ENCODE measurements around the gene NECTIN2. TPM values are rescaled to one million over a fixed set of nuclear protein-coding genes. Genes with fewer than 3 reads are reported as not detected.
A peak's percentile ranks its signal among the peaks of the same experiment; 100 is the strongest.
"Not testable (repeated sequence)": the region's sequence is repeated elsewhere in the genome, so short reads cannot be mapped to it uniquely, and the experiment has no call there.

Gene NECTIN2
- total and polyA plus RNA-seq, 7 experiments from 2014 or later: 0.16 to 9.2 (median 0.80) TPM; not detected in 1

DNA sequence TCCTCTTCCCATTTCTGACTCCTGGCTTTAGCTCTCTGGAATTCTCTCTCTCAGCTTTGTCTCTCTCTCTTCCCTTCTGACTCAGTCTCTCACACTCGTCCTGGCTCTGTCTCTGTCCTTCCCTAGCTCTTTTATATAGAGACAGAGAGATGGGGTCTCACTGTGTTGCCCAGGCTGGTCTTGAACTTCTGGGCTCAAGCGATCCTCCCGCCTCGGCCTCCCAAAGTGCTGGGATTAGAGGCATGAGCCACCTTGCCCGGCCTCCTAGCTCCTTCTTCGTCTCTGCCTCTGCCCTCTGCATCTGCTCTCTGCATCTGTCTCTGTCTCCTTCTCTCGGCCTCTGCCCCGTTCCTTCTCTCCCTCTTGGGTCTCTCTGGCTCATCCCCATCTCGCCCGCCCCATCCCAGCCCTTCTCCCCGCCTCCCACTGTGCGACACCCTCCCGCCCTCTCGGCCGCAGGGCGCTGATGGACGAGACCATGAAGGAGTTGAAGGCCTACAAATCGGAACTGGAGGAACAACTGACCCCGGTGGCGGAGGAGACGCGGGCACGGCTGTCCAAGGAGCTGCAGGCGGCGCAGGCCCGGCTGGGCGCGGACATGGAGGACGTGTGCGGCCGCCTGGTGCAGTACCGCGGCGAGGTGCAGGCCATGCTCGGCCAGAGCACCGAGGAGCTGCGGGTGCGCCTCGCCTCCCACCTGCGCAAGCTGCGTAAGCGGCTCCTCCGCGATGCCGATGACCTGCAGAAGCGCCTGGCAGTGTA, 62.2 kb downstream of the NECTIN2 start:
- H3K36me3 Mint-ChIP-seq: peaks cover 0 to 4% (median 0%) of the 10 kb centered on the region in 5 donors
- CTCF ChIA-PET: no interaction called here
- peaks cover 0 to 4% of the 10 kb centered on the region in 2 donors for H3K27me3 ChIP-seq (ENCODE audit: control insufficient read depth in 2 of 2, insufficient read depth in 2 of 2, low read length in 2 of 2)
- H3K27ac Mint-ChIP-seq: no peak overlapping the region
- H3K4me1 ChIP-seq (ENCODE audit: control insufficient read depth in 2 of 2, insufficient read depth in 2 of 2, low read length in 2 of 2): no peaks in the 10 kb centered on the region
- H3K36me3 ChIP-seq (ENCODE audit: control insufficient read depth in 2 of 3, insufficient read depth in 3 of 3, low read length in 3 of 3): peaks cover 0 to 2% (median 0%) of the 10 kb centered on the region in 3 experiments
- peak overlapping the region in 1 of 10 donors; percentile 17 for H3K4me3 Mint-ChIP-seq
- no peak for ATAC-seq
- no peak overlapping the region for H3K4me3 ChIP-seq (ENCODE audit: low read length)
- intact Hi-C loops (cut with micrococcal nuclease): no loop called here
- H3K9me3 ChIP-seq (ENCODE audit: control insufficient read depth in 2 of 3, low read length in 3 of 3): no peaks in the 10 kb centered on the region
- no peak for DNase-seq
- H3K4me1 Mint-ChIP-seq: peaks cover 5 to 15% (median 10%) of the 10 kb centered on the region in 7 donors
- POLR2A ChIA-PET: no interaction called here
- H3K9me3 Mint-ChIP-seq: no peaks in the 10 kb centered on the region
- no peak overlapping the region for H3K27ac ChIP-seq (ENCODE audit: low read depth, low read length)
- peaks cover 26 to 40% (median 34%) of the 10 kb centered on the region in 5 donors for H3K27me3 Mint-ChIP-seq

GRCh38 chr19:44908836-44909261, 62.8 kb downstream of the NECTIN2 start:
- POLR2A ChIA-PET: no interaction called here
- Mint-ChIP-seq H3K4me1 (peaks cover 5 to 17% (median 7%) of the 10 kb centered on the region in 7 donors), H3K36me3 (peaks cover 0 to 4% (median 0%) of the 10 kb centered on the region in 5 donors), H3K9me3 (no peaks in the 10 kb centered on the region), H3K27ac (no peak overlapping the region), H3K27me3 (peaks cover 30 to 45% (median 38%) of the 10 kb centered on the region in 5 donors), H3K4me3 (no peak overlapping the region)
- H3K27me3 ChIP-seq (ENCODE audit: control insufficient read depth in 2 of 2, insufficient read depth in 2 of 2, low read length in 2 of 2): peaks cover 0 to 4% of the 10 kb centered on the region in 2 donors
- no peaks in the 10 kb centered on the region for H3K36me3 ChIP-seq (ENCODE audit: control insufficient read depth in 2 of 3, insufficient read depth in 3 of 3, low read length in 3 of 3)
- H3K9me3 ChIP-seq (ENCODE audit: control insufficient read depth in 2 of 3, low read length in 3 of 3): no peaks in the 10 kb centered on the region
- CTCF ChIA-PET: no interaction called here
- DNase-seq: no peak
- no peak overlapping the region for H3K4me3 ChIP-seq (ENCODE audit: low read length)
- no peak overlapping the region for H3K27ac ChIP-seq (ENCODE audit: low read depth, low read length)
- intact Hi-C loops (cut with micrococcal nuclease): no loop called here
- no peak for ATAC-seq
- no peaks in the 10 kb centered on the region for H3K4me1 ChIP-seq (ENCODE audit: control insufficient read depth in 2 of 2, insufficient read depth in 2 of 2, low read length in 2 of 2)

DNA sequence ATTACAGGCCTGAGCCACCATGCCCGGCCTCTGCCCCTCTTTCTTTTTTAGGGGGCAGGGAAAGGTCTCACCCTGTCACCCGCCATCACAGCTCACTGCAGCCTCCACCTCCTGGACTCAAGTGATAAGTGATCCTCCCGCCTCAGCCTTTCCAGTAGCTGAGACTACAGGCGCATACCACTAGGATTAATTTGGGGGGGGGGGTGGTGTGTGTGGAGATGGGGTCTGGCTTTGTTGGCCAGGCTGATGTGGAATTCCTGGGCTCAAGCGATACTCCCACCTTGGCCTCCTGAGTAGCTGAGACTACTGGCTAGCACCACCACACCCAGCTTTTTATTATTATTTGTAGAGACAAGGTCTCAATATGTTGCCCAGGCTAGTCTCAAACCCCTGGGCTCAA, 63.7 kb downstream of the NECTIN2 start:
- ChIA-PET CTCF (no interaction called here), POLR2A (no interaction called here)
- H3K27me3 Mint-ChIP-seq: peaks cover 40 to 51% (median 45%) of the 10 kb centered on the region in 5 donors
- H3K9me3 ChIP-seq (ENCODE audit: control insufficient read depth in 2 of 3, low read length in 3 of 3): no peaks in the 10 kb centered on the region
- ATAC-seq (no peak), DNase-seq (no peak)
- no peak overlapping the region for H3K4me3 ChIP-seq (ENCODE audit: low read length)
- H3K4me1 Mint-ChIP-seq: peaks cover 8 to 26% (median 13%) of the 10 kb centered on the region in 7 donors
- no peaks in the 10 kb centered on the region for H3K9me3 Mint-ChIP-seq
- H3K4me3 Mint-ChIP-seq: no peak overlapping the region
- no peak overlapping the region for H3K27ac Mint-ChIP-seq
- peaks cover 0 to 4% of the 10 kb centered on the region in 2 donors for H3K27me3 ChIP-seq (ENCODE audit: control insufficient read depth in 2 of 2, insufficient read depth in 2 of 2, low read length in 2 of 2)
- peaks cover 0 to 4% (median 0%) of the 10 kb centered on the region in 5 donors for H3K36me3 Mint-ChIP-seq
- no peaks in the 10 kb centered on the region for H3K36me3 ChIP-seq (ENCODE audit: control insufficient read depth in 2 of 3, insufficient read depth in 3 of 3, low read length in 3 of 3)
- H3K27ac ChIP-seq (ENCODE audit: low read depth, low read length): no peak overlapping the region
- no peaks in the 10 kb centered on the region for H3K4me1 ChIP-seq (ENCODE audit: control insufficient read depth in 2 of 2, insufficient read depth in 2 of 2, low read length in 2 of 2)
- intact Hi-C loops (cut with micrococcal nuclease): no loop called here

- Mint-ChIP-seq H3K27ac (peak overlapping the region in 1 of 9 donors; percentile 56), H3K27me3 (peaks cover 29 to 40% (median 35%) of the 10 kb centered on the region in 5 donors), H3K4me1 (peaks cover 4 to 19% (median 7%) of the 10 kb centered on the region in 7 donors)
- CTCF ChIA-PET; H3K9me3 ChIP-seq (ENCODE audit: control insufficient read depth in 2 of 3, low read length in 3 of 3); ATAC-seq; H3K4me3 Mint-ChIP-seq; H3K36me3 Mint-ChIP-seq; H3K27me3 ChIP-seq (ENCODE audit: control insufficient read depth in 2 of 2, insufficient read depth in 2 of 2, low read length in 2 of 2); H3K4me3 ChIP-seq (ENCODE audit: low read length); POLR2A ChIA-PET; intact Hi-C loops (cut with micrococcal nuclease); H3K27ac ChIP-seq (ENCODE audit: low read depth, low read length); DNase-seq; H3K36me3 ChIP-seq (ENCODE audit: control insufficient read depth in 2 of 3, insufficient read depth in 3 of 3, low read length in 3 of 3); H3K9me3 Mint-ChIP-seq; H3K4me1 ChIP-seq (ENCODE audit: control insufficient read depth in 2 of 2, insufficient read depth in 2 of 2, low read length in 2 of 2): not testable (repeated sequence)
Measured at GRCh38 chr19:44911896-44912295, 65.8 kb downstream of the NECTIN2 start.

DNA sequence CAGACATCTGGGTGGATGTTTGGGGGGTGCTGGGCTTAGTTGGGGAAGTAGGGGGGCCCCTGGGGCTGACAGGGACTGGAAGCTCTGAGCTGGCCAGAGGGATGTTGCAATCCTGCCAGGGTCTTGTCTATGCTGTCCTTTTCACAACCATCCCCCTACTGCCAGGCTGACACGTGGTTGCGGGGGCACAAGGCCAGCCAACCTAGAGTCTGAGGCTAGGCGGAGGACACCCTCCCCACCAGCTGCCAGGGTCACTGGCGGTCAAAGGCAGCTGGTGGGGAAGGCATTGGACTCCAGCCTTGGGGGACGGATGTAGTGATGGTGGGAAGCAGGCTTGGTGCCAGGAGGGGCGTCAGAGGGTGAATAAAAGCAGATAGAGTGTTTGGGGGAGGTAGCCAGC, 66.8 kb downstream of the NECTIN2 start:
- no peaks in the 10 kb centered on the region for H3K27me3 ChIP-seq (ENCODE audit: control insufficient read depth in 2 of 2, insufficient read depth in 2 of 2, low read length in 2 of 2)
- no peak for ATAC-seq
- no peak for DNase-seq

DNA sequence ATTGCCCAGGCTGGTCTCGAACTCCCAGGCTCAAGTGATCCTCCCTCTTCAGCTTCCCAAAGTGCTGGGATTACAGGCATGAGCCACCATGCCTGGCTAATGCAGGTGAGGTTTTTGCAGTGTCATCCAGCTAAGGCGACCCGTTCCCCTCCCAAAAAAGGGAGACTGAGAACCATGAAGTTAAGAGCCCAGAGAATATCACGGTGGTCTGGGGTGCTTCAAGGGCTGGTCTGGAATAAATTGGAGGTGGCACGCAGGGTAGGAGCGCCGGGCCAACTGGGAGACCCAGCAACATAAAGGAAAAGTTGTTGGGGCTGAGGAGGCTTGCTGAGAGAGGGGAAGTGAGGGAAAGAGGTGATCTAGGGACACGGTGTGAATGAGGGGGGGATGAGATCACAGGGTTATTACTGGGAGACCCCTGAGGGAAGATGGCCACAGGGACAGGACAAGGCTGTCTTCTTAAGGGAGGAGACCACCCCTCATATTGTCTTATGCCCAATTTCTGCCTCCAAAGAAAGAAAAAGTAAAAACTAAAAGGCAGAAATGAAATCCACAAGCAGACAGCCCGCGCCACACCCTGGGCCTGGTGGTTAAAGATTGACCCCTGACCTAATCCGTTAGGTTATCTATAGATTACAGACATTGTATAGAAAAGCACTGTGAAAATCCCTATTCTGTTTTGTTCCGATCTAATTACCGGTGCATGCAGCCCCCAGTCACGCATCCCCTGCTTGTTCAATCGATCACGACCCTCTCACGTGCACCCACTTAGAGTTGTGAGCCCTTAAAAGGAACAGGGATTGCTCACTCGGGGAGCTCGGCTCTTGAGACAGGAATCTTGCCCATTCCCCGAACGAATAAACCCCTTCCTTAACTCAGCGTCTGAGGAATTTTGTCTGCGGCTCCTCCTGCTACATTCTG, 67.7 kb downstream of the NECTIN2 start:
- H3K27me3 ChIP-seq (ENCODE audit: control insufficient read depth in 2 of 2, insufficient read depth in 2 of 2, low read length in 2 of 2); H3K9me3 Mint-ChIP-seq; H3K27ac Mint-ChIP-seq; H3K9me3 ChIP-seq (ENCODE audit: control insufficient read depth in 2 of 3, low read length in 3 of 3); ATAC-seq; H3K4me1 ChIP-seq (ENCODE audit: control insufficient read depth in 2 of 2, insufficient read depth in 2 of 2, low read length in 2 of 2); H3K36me3 ChIP-seq (ENCODE audit: control insufficient read depth in 2 of 3, insufficient read depth in 3 of 3, low read length in 3 of 3); H3K4me3 ChIP-seq (ENCODE audit: low read length); H3K36me3 Mint-ChIP-seq; POLR2A ChIA-PET; H3K27ac ChIP-seq (ENCODE audit: low read depth, low read length); DNase-seq: not testable (repeated sequence)
- Mint-ChIP-seq H3K27me3 (peaks cover 23 to 32% (median 28%) of the 10 kb centered on the region in 5 donors), H3K4me3 (peak overlapping the region in 9 of 10 donors; percentile 55 to 91 (median 87)), H3K4me1 (peaks cover 4 to 19% (median 7%) of the 10 kb centered on the region in 7 donors)
- intact Hi-C loops (cut with micrococcal nuclease): loop anchor here in 1 of 2 donors (2.0 kb wide), 1 partner anchor 41 kb away; the partner anchor contains the start of gene CLPTM1
- CTCF ChIA-PET: interaction anchor here (0.7 kb wide), 1 partner anchor 265 kb away, joined by 3 read pairs; the partner anchor contains the start of gene BLOC1S3

More for the DNA sequence above, 66.8 kb downstream of the NECTIN2 start:
- H3K27ac Mint-ChIP-seq: no peak overlapping the region
- Histone ChIP-seq H3K9me3 (ENCODE audit: control insufficient read depth in 2 of 3, low read length in 3 of 3) (no peaks in the 10 kb centered on the region), H3K27ac (ENCODE audit: low read depth, low read length) (no peak overlapping the region), H3K4me3 (ENCODE audit: low read length) (no peak overlapping the region), H3K4me1 (ENCODE audit: control insufficient read depth in 2 of 2, insufficient read depth in 2 of 2, low read length in 2 of 2) (no peaks in the 10 kb centered on the region), H3K36me3 (ENCODE audit: control insufficient read depth in 2 of 3, insufficient read depth in 3 of 3, low read length in 3 of 3) (no peaks in the 10 kb centered on the region)
- peak overlapping the region in 2 of 10 donors; percentile 9 to 51 for H3K4me3 Mint-ChIP-seq
- peaks cover 26 to 36% (median 32%) of the 10 kb centered on the region in 5 donors for H3K27me3 Mint-ChIP-seq
- ChIA-PET POLR2A (no interaction called here), CTCF (no interaction called here)
- H3K4me1 Mint-ChIP-seq: peaks cover 4 to 19% (median 7%) of the 10 kb centered on the region in 7 donors
- intact Hi-C loops (cut with micrococcal nuclease): no loop called here
- peaks cover 0 to 4% (median 0%) of the 10 kb centered on the region in 5 donors for H3K36me3 Mint-ChIP-seq
- no peaks in the 10 kb centered on the region for H3K9me3 Mint-ChIP-seq
